Thyroid gland (tissue), 4 donors: ENCODE data around the gene PRKACA. TPM values are rescaled to one million over a fixed set of nuclear protein-coding genes. Genes with fewer than 3 reads are reported as not detected.
A peak's percentile ranks its signal among the peaks of the same experiment; 100 is the strongest.

Source experiments
- DNase-seq, 2 donors: peaks; one replicate each; pipeline ENCODE4 v3.0.0-alpha.2; 2019
- H3K27ac ChIP-seq, 3 donors: fragments of 200-600 bp; sonication (generic); 1 replicate in 2 of 3; 2 replicates in 1 of 3; pipeline ENCODE4 v1.5.1; 2016 to 2019; ENCODE audit warnings: mild to moderate bottlenecking in 1 of 3, moderate library complexity in 1 of 3
- H3K27me3 ChIP-seq: fragments of 200-600 bp; sonication (generic); one replicate; pipeline ENCODE4 v1.5.1; 2019
- H3K36me3 ChIP-seq, 2 donors: fragments of 200-600 bp; sonication (generic); one replicate each; pipeline ENCODE4 v1.5.1; 2016 to 2019
- H3K4me1 ChIP-seq, 2 donors: fragments of 200-600 bp; sonication (generic); one replicate each; pipeline ENCODE4 v1.5.1; 2017 to 2019
- H3K4me3 ChIP-seq, 3 donors: fragments of 200-600 bp; sonication (generic); replicated peaks in 1 of 3; 1 replicate in 2 of 3; 2 replicates in 1 of 3; pipeline ENCODE4 v1.5.1; 2016; ENCODE audit warnings: mild to moderate bottlenecking in 1 of 3
- H3K9me3 ChIP-seq: fragments of 200-600 bp; sonication (generic); one replicate; pipeline ENCODE4 v1.5.1; 2017
- CTCF ChIP-seq, 6 experiments: fragments of 200-600 bp in 3 of 6; fragments of 450-650 bp in 3 of 6; sonication (generic) in 3 of 6; IDR thresholded peaks; one replicate each; pipeline ENCODE4 v1.5.1; 2016 to 2019; ENCODE audit warnings: antibody characterized with exemption in 6 of 6, mild to moderate bottlenecking in 2 of 6, inconsistent platforms in 1 of 6, moderate library complexity in 1 of 6
- POLR2A ChIP-seq, 2 donors: fragments of 450-650 bp; IDR thresholded peaks; one replicate each; pipeline ENCODE4 v1.6.1; 2017; ENCODE audit warnings: antibody characterized with exemption in 2 of 2, mild to moderate bottlenecking in 2 of 2, moderate library complexity in 1 of 2
- WGBS, 2 donors: methylation state at CpG; one replicate each; pipeline ENCODE4 v1.1.5; 2017; 5-methylcytosine and 5-hydroxymethylcytosine counted together
- intact Hi-C: fragments of 100-400 bp; cut with DNase I; formaldehyde crosslinking; loops from one replicate; pipeline ENCODE4 v1.15.1; 2023
- total RNA-seq, 4 donors: library from RNA; depleted of rRNA; stranded (reverse); fragments of >200 nt; gene quantifications; one replicate each; pipeline ENCODE4 v1.2.3, GENCODE V29; 2016

Gene PRKACA
- total RNA-seq, 4 donors from 2014 or later, result 33.2 to 69.4 (median 55.5) TPM

GRCh38 chr19:14120497-14120780 is 2.9 kb upstream of the PRKACA start:
- TF ChIP-seq CTCF (IDR thresholded peaks at IDR 0.05) (no peak), POLR2A (IDR thresholded peaks at IDR 0.05) (no peak)
- H3K9me3 ChIP-seq, result no peaks in the 10 kb centered on the region
- intact Hi-C loops, result loop anchor here (5.0 kb wide), 1 partner anchor 33 kb away; the partner anchor contains the start of gene C19orf67
- DNase-seq, result no peak
- WGBS, 2 donors, result 75 to 97% methylated on average over 2 to 6 of the region's 7 CpGs
- H3K27me3 ChIP-seq, result no peaks in the 10 kb centered on the region
- H3K4me1 ChIP-seq, result peaks cover 24 to 32% of the 10 kb centered on the region in 2 donors
- peak overlapping the region in 1 of 3 donors; percentile 99 for H3K27ac ChIP-seq
- H3K4me3 ChIP-seq, result no peak overlapping the region
- no peaks in the 10 kb centered on the region for H3K36me3 ChIP-seq

- WGBS, 2 donors, result 81 to 85% methylated on average over 4 to 5 of the region's 7 CpGs
- intact Hi-C loops, result loop anchor here (5.0 kb wide), 1 partner anchor 33 kb away; the partner anchor contains the start of gene C19orf67
- TF ChIP-seq CTCF (IDR thresholded peaks at IDR 0.05) (no peak), POLR2A (IDR thresholded peaks at IDR 0.05) (no peak)
- Histone ChIP-seq H3K27ac (peak overlapping the region; percentile 89 to 99 (median 99)), H3K4me1 (peaks cover 30 to 33% of the 10 kb centered on the region in 2 donors), H3K36me3 (no peaks in the 10 kb centered on the region), H3K4me3 (no peak overlapping the region), H3K27me3 (no peaks in the 10 kb centered on the region), H3K9me3 (no peaks in the 10 kb centered on the region)
- DNase-seq, result no peak
Measured at GRCh38 chr19:14119644-14120496, 2.3 kb upstream of the PRKACA start.

- Histone ChIP-seq H3K36me3 (no peaks in the 10 kb centered on the region), H3K4me1 (peaks cover 31 to 36% of the 10 kb centered on the region in 2 donors), H3K27ac (peak overlapping the region; percentile 89 to 99 (median 99)), H3K4me3 (peak overlapping the region in 1 of 3 donors; percentile 52), H3K9me3 (no peaks in the 10 kb centered on the region), H3K27me3 (no peaks in the 10 kb centered on the region)
- DNase-seq, result no peak
- no peak for TF ChIP-seq POLR2A (IDR thresholded peaks at IDR 0.05)
- intact Hi-C loops, result no loop called here
- WGBS, 2 donors, result 61 to 75% methylated on average over 3 of the region's 3 CpGs
Measured at GRCh38 chr19:14119146-14119545, 1.6 kb upstream of the PRKACA start.

GRCh38 chr19:14118165-14119051 is 846 bp upstream of the PRKACA start:
- peak overlapping the region; percentile 89 to 99 (median 99) for H3K27ac ChIP-seq
- 7 to 8% methylated on average over 13 to 15 of the region's 61 CpGs for WGBS, 2 donors
- no peaks in the 10 kb centered on the region for H3K9me3 ChIP-seq
- no peaks in the 10 kb centered on the region for H3K36me3 ChIP-seq
- no peaks in the 10 kb centered on the region for H3K27me3 ChIP-seq
- intact Hi-C loops, result no loop called here
- DNase-seq, result peak; percentile 75 to 81
- H3K4me3 ChIP-seq, result peak overlapping the region in 2 of 3 donors; percentile 19 to 52
- TF ChIP-seq CTCF (IDR thresholded peaks at IDR 0.05) (peak in 1 of 6 experiments; percentile 3), POLR2A (IDR thresholded peaks at IDR 0.05) (peak; percentile 6 to 46)
- H3K4me1 ChIP-seq, result peaks cover 31 to 43% of the 10 kb centered on the region in 2 donors

- intact Hi-C loops, result no loop called here
- peak; percentile 35 to 46 for DNase-seq
- peaks cover 38 to 57% of the 10 kb centered on the region in 2 donors for H3K4me1 ChIP-seq
Measured at GRCh38 chr19:14116918-14117578, 514 bp downstream of the PRKACA start.

More at GRCh38 chr19:14116918-14117578, 514 bp downstream of the PRKACA start:
- H3K27ac ChIP-seq, result peak overlapping the region in 2 of 3 donors; percentile 64 to 67
- 0 to 1% methylated on average over 16 to 25 of the region's 33 CpGs for WGBS, 2 donors
- no peak for TF ChIP-seq CTCF (IDR thresholded peaks at IDR 0.05)
- no peaks in the 10 kb centered on the region for H3K27me3 ChIP-seq
- no peaks in the 10 kb centered on the region for H3K36me3 ChIP-seq
- H3K4me3 ChIP-seq, result peak overlapping the region; percentile 84 to 96 (median 90)
- no peaks in the 10 kb centered on the region for H3K9me3 ChIP-seq
